H9 (cell line): ENCODE data around the gene MYO18A. TPM values are rescaled to one million over a fixed set of nuclear protein-coding genes. Genes with fewer than 3 reads are reported as not detected.

Source experiments
- DNase-seq: peaks from one replicate; pipeline ENCODE4 v3.0.0-alpha.2; 2017
- H2AFZ ChIP-seq: one replicate; pipeline ENCODE4 v1.6.1; 2013; ENCODE audit warnings: mild to moderate bottlenecking, low read length, control low read depth, moderate library complexity
- H2AK5ac ChIP-seq: 2 replicates; pipeline ENCODE4 v1.6.1; 2013; ENCODE audit warnings: low read length, control low read depth, mixed read lengths; ENCODE audit not compliant: insufficient read length
- H2BK120ac ChIP-seq: one replicate; pipeline ENCODE4 v1.6.1; 2013; ENCODE audit warnings: low read depth, mild to moderate bottlenecking, low read length, control low read depth, inconsistent platforms; ENCODE audit not compliant: poor library complexity, severe bottlenecking
- H2BK12ac ChIP-seq: 2 replicates; pipeline ENCODE4 v1.6.1; 2013; ENCODE audit warnings: low read length, control low read depth, mixed read lengths, low read depth; ENCODE audit not compliant: insufficient read length
- H2BK15ac ChIP-seq: 2 replicates; pipeline ENCODE4 v1.6.1; 2013; ENCODE audit warnings: low read depth, low read length, control low read depth
- H2BK20ac ChIP-seq: one replicate; pipeline ENCODE4 v1.6.1; 2013; ENCODE audit warnings: low read depth, mild to moderate bottlenecking, low read length, control low read depth, inconsistent platforms; ENCODE audit not compliant: poor library complexity, severe bottlenecking
- H2BK5ac ChIP-seq: 2 replicates; pipeline ENCODE4 v1.6.1; 2013; ENCODE audit warnings: low read length, control low read depth, mixed read lengths; ENCODE audit not compliant: insufficient read length
- H3K14ac ChIP-seq: 2 replicates; pipeline ENCODE4 v1.6.1; 2013; ENCODE audit warnings: low read length, control low read depth; ENCODE audit not compliant: insufficient read depth
- H3K18ac ChIP-seq: 2 replicates; pipeline ENCODE4 v1.6.1; 2013; ENCODE audit warnings: low read depth, mild to moderate bottlenecking, mixed read lengths, low read length, control low read depth; ENCODE audit not compliant: insufficient read length
- H3K23ac ChIP-seq: 2 replicates; pipeline ENCODE4 v1.6.1; 2013; ENCODE audit warnings: low read length, control low read depth, mixed read lengths, low read depth; ENCODE audit not compliant: insufficient read length
- H3K23me2 ChIP-seq: 2 replicates; pipeline ENCODE4 v1.6.1; 2013; ENCODE audit warnings: low read depth, mild to moderate bottlenecking, mixed read lengths, low read length, control low read depth; ENCODE audit not compliant: insufficient read length, poor library complexity, severe bottlenecking
- H3K27ac ChIP-seq: 2 replicates; pipeline ENCODE4 v1.5.1; 2013; ENCODE audit warnings: low read length, control low read depth, mixed read lengths, low read depth; ENCODE audit not compliant: insufficient read length
- H3K27me3 ChIP-seq: 2 replicates; pipeline ENCODE4 v1.6.1; 2013; ENCODE audit warnings: low read length, control low read depth, inconsistent platforms; ENCODE audit not compliant: insufficient read depth
- H3K4ac ChIP-seq: 2 replicates; pipeline ENCODE4 v1.6.1; 2013; ENCODE audit warnings: low read depth, mild to moderate bottlenecking, control low read depth, inconsistent platforms, low read length, moderate library complexity
- H3K4me1 ChIP-seq: 2 replicates; pipeline ENCODE4 v1.6.1; 2013; ENCODE audit warnings: low read length, control low read depth, inconsistent platforms; ENCODE audit not compliant: insufficient read depth
- H3K4me2 ChIP-seq: 2 replicates; pipeline ENCODE4 v1.6.1; 2013; ENCODE audit warnings: low read length, control low read depth, mixed read lengths; ENCODE audit not compliant: insufficient read length, insufficient read depth
- H3K56ac ChIP-seq: 2 replicates; pipeline ENCODE4 v1.6.1; 2013; ENCODE audit warnings: low read depth, mild to moderate bottlenecking, mixed read lengths, low read length, control low read depth; ENCODE audit not compliant: insufficient read length
- H3K79me1 ChIP-seq: 2 replicates; pipeline ENCODE4 v1.6.1; 2013; ENCODE audit warnings: low read depth, mild to moderate bottlenecking, moderate library complexity, low read length, control low read depth, inconsistent platforms; ENCODE audit not compliant: insufficient read depth, poor library complexity, severe bottlenecking
- H3K79me2 ChIP-seq: 2 replicates; pipeline ENCODE4 v1.6.1; 2013; ENCODE audit warnings: low read length, control low read depth, inconsistent platforms; ENCODE audit not compliant: insufficient read depth
- H3K9ac ChIP-seq: 2 replicates; pipeline ENCODE4 v1.6.1; 2013; ENCODE audit warnings: low read length, control low read depth, mixed read lengths; ENCODE audit not compliant: insufficient read length; ENCODE audit errors: extremely low read depth
- H3K9me3 ChIP-seq: one replicate; pipeline ENCODE4 v1.6.1; 2013; ENCODE audit warnings: low read depth, low read length, inconsistent platforms; ENCODE audit not compliant: control insufficient read depth
- H3T11ph ChIP-seq: one replicate; pipeline ENCODE4 v1.6.1; 2013; ENCODE audit warnings: mild to moderate bottlenecking, low read length, control low read depth, inconsistent platforms
- H4K20me1 ChIP-seq: one replicate; pipeline ENCODE4 v1.6.1; 2013; ENCODE audit not compliant: control insufficient read depth, insufficient read length, insufficient read depth
- H4K5ac ChIP-seq: 2 replicates; pipeline ENCODE4 v1.6.1; 2013; ENCODE audit warnings: low read depth, mild to moderate bottlenecking, mixed read lengths, low read length, control low read depth; ENCODE audit not compliant: insufficient read length
- H4K8ac ChIP-seq: replicated peaks from 2 replicates; pipeline ENCODE4 v1.6.1; 2013; ENCODE audit warnings: low read length, control low read depth, mixed read lengths, low read depth; ENCODE audit not compliant: insufficient read length
- H4K91ac ChIP-seq: 2 replicates; pipeline ENCODE4 v1.6.1; 2013; ENCODE audit warnings: low read depth, mild to moderate bottlenecking, moderate library complexity, mixed read lengths, low read length, control low read depth; ENCODE audit not compliant: insufficient read length
- H3K27ac Mint-ChIP-seq, 3 experiments: 2 replicates in 2 of 3; 3 replicates in 1 of 3; pipeline ENCODE4 v1.8.0; 2020 to 2021; ENCODE audit warnings: mixed read lengths in 3 of 3, mild to moderate bottlenecking in 1 of 3, moderate library complexity in 1 of 3
- H3K27me3 Mint-ChIP-seq: 2 replicates; pipeline ENCODE4 v1.8.0; 2021; ENCODE audit warnings: low read depth, mild to moderate bottlenecking, moderate library complexity, mixed read lengths
- H3K36me3 Mint-ChIP-seq, 3 experiments: 2 replicates in 2 of 3; 3 replicates in 1 of 3; pipeline ENCODE4 v1.8.0; 2020 to 2021; ENCODE audit warnings: low read depth in 3 of 3, mixed read lengths in 3 of 3; ENCODE audit not compliant: insufficient read depth in 1 of 3
- H3K4me1 Mint-ChIP-seq, 2 experiments: 2 replicates each; pipeline ENCODE4 v1.8.0; 2020; ENCODE audit warnings: mixed read lengths in 2 of 2
- H3K4me3 Mint-ChIP-seq, 2 experiments: 2 replicates in 1 of 2; 3 replicates in 1 of 2; pipeline ENCODE4 v1.8.0; 2020 to 2021; ENCODE audit warnings: mild to moderate bottlenecking in 2 of 2, mixed read lengths in 2 of 2, moderate library complexity in 1 of 2
- H3K9me3 Mint-ChIP-seq, 2 experiments: 2 replicates in 1 of 2; 3 replicates in 1 of 2; pipeline ENCODE4 v1.8.0; 2020; ENCODE audit warnings: mild to moderate bottlenecking in 2 of 2, mixed read lengths in 2 of 2, moderate library complexity in 1 of 2
- CTCF ChIP-seq: fragments of 200-600 bp; sonication (generic); conservative IDR thresholded peaks from 3 replicates; pipeline ENCODE4 v1.8.0; 2021; ENCODE audit warnings: antibody characterized with exemption, mild to moderate bottlenecking
- WGBS: extraction: QIAGEN DNeasy Blood & Tissue Kit; methylation state at CpG from one replicate; pipeline ENCODE4 v1.1.7; 2013; ENCODE audit warnings: missing lambda C conversion rate, low lambda C conversion rate, mixed read lengths; ENCODE audit not compliant: insufficient read length; ENCODE audit errors: extremely low coverage; 5-methylcytosine and 5-hydroxymethylcytosine counted together
- total RNA-seq: library from RNA; stranded (reverse); gene quantifications from 2 replicates; pipeline ENCODE4 v1.2.1, GENCODE V29; 2021

Gene MYO18A
- total RNA-seq, 1 experiment from 2014 or later: 21.6 TPM

- peaks cover 6% of the 10 kb centered on the region for H3K23me2 ChIP-seq
- H3K4ac ChIP-seq: no peak overlapping the region
- peaks cover 7 to 9% of the 10 kb centered on the region in 2 experiments; a peak in 4 of 5 replicates for H3K9me3 Mint-ChIP-seq
- no peak overlapping the region for H3K23ac ChIP-seq
- no peak overlapping the region for H4K5ac ChIP-seq
- H4K20me1 ChIP-seq: no peaks in the 10 kb centered on the region
- no peaks in the 10 kb centered on the region for H3K9me3 ChIP-seq
- no peak overlapping the region for H3K18ac ChIP-seq
- H3K79me2 ChIP-seq: no peaks in the 10 kb centered on the region; the same call in 1 of the 2 replicates
- no peak overlapping the region for H3K56ac ChIP-seq
- no peak overlapping the region for H2BK5ac ChIP-seq
- no peak for TF ChIP-seq CTCF
- no peak overlapping the region for H2BK12ac ChIP-seq
- no peak overlapping the region for H3K9ac ChIP-seq
- H3K4me1 ChIP-seq: peaks cover 11% of the 10 kb centered on the region
- no peak overlapping the region for H4K91ac ChIP-seq
- H3K4me3 Mint-ChIP-seq: peak overlapping the region; percentile 64 to 86
- H3K27me3 ChIP-seq: no peaks in the 10 kb centered on the region
- H3K27me3 Mint-ChIP-seq: peaks cover 29% of the 10 kb centered on the region
- DNase-seq: no peak
- H4K8ac ChIP-seq: no peak overlapping the region
- no peak overlapping the region for H3T11ph ChIP-seq
- no peak overlapping the region for H3K27ac ChIP-seq
- H2BK120ac ChIP-seq: no peak overlapping the region
- no peak overlapping the region for H2BK20ac ChIP-seq
- no CpG with 5 or more reads among the region's 4 CpGs for WGBS
- no peak overlapping the region for H2AFZ ChIP-seq
- H3K36me3 Mint-ChIP-seq: no peaks in the 10 kb centered on the region
- no peak overlapping the region for H2BK15ac ChIP-seq
- no peak overlapping the region for H2AK5ac ChIP-seq
- no peak overlapping the region; a peak in 1 of 7 replicates for H3K27ac Mint-ChIP-seq
- H3K4me2 ChIP-seq: peak overlapping the region; percentile 42
- H3K79me1 ChIP-seq: no peaks in the 10 kb centered on the region
- peaks cover 34% of the 10 kb centered on the region in 2 experiments for H3K4me1 Mint-ChIP-seq
- no peak overlapping the region for H3K14ac ChIP-seq
These were observed 576 bp upstream of the MYO18A start for GRCh38 chr17:29180788-29181160.
